ENCODE measurements around the gene TLK2. TPM values are rescaled to one million over a fixed set of nuclear protein-coding genes. Genes with fewer than 3 reads are reported as not detected.
"Not testable (repeated sequence)": the region's sequence is repeated elsewhere in the genome, so short reads cannot be mapped to it uniquely, and the experiment has no call there.

TLK2 gene
- 48.6 and 63.3 TPM in 2 replicates for total RNA-seq (2014; rRNA removed; shearing (Covaris generic); ENCODE audit: low replicate concordance)

- H3K4me1 ChIP-seq (ENCODE audit: low read length) = peaks cover 17% of the 10 kb centered on the region
Observed at GRCh38 chr17:62478424-62478879, at the start of gene TLK2. Gene TLK2, plus strand, starts transcription at chr17:62478825. Its CDS starts 2,301 bp downstream, at chr17:62481126.

DNA sequence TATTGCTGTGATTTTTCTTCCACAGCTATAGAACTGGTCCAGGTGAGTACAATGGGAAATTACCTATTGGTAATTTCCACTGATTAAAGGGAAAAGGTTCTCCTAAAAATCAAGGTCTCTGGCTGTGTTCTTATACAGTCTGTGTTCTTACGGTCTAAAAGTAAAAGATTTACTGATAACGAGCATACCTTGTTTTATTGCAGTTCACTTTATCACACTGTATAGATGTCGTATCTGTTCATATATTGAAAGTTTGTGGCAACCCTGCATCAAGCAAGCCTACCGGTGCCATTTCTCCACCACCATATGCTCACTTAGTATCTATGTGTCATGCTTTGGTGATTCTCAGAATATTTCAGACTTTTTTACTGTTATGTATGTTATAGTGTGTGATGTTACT lies 43.4 kb upstream of the TLK2 start:
- H3K4me1 ChIP-seq (ENCODE audit: low read length); H3K36me3 ChIP-seq (ENCODE audit: insufficient read depth, low read length); H3K4me2 ChIP-seq (ENCODE audit: low read depth, low read length, poor library complexity, severe bottlenecking): not testable (repeated sequence)

More at GRCh38 chr17:62478424-62478879, at the start of gene TLK2:
- Histone ChIP-seq H4K20me1 (ENCODE audit: insufficient read depth, low read depth, low read length) (0 out of 2 replicates have a peak, but pooled peaks cover 4% of the 10 kb centered on the region), H3K9me2 (replicated peaks; ENCODE audit: insufficient read depth, low read length) (no peaks in the 10 kb centered on the region), H3K36me3 (ENCODE audit: insufficient read depth, low read length) (peaks cover 6% of the 10 kb centered on the region; the same call in 1 of the 2 replicates), H3K9me3 (ENCODE audit: low read length) (no peaks in the 10 kb centered on the region), H3K27me3 (ENCODE audit: low read length) (no peaks in the 10 kb centered on the region), H2AFZ (ENCODE audit: low read length) (no peak within 1 kb of the TSS), H3K9ac (ENCODE audit: low read length) (peak within 1 kb of the TSS; percentile 91), H3K4me3 (ENCODE audit: low read length) (peak within 1 kb of the TSS; percentile 82), H3K4me2 (ENCODE audit: low read depth, low read length, poor library complexity, severe bottlenecking) (peak within 1 kb of the TSS; percentile 91), H3K79me2 (ENCODE audit: low read length) (peaks cover 55% of the 10 kb centered on the region), H3K27ac (ENCODE audit: low read length) (peak within 1 kb of the TSS; percentile 70)
- DNase-seq = peak; percentile 93

GRCh38 chr17:62441181-62441580 lies 37.4 kb upstream of the TLK2 start:
- H3K36me3 ChIP-seq (ENCODE audit: insufficient read depth, low read length); H3K27me3 ChIP-seq (ENCODE audit: low read length); H2AFZ ChIP-seq (ENCODE audit: low read length): not testable (repeated sequence)

More for the DNA sequence above, 43.4 kb upstream of the TLK2 start:
- H3K9me3 ChIP-seq (ENCODE audit: low read length); H3K27me3 ChIP-seq (ENCODE audit: low read length); H4K20me1 ChIP-seq (ENCODE audit: insufficient read depth, low read depth, low read length); H3K9me2 ChIP-seq (replicated peaks; ENCODE audit: insufficient read depth, low read length); H3K4me3 ChIP-seq (ENCODE audit: low read length); H2AFZ ChIP-seq (ENCODE audit: low read length); DNase-seq; H3K79me2 ChIP-seq (ENCODE audit: low read length); H3K9ac ChIP-seq (ENCODE audit: low read length); H3K27ac ChIP-seq (ENCODE audit: low read length): not testable (repeated sequence)

GRCh38 chr17:62444063-62444462 lies 34.6 kb upstream of the TLK2 start:
- Histone ChIP-seq H3K4me2 (ENCODE audit: low read depth, low read length, poor library complexity, severe bottlenecking) (no peak overlapping the region), H3K4me1 (ENCODE audit: low read length) (no peaks in the 10 kb centered on the region), H2AFZ (ENCODE audit: low read length) (no peak overlapping the region), H3K9me2 (replicated peaks; ENCODE audit: insufficient read depth, low read length) (no peaks in the 10 kb centered on the region), H3K9ac (ENCODE audit: low read length) (no peak overlapping the region), H3K4me3 (ENCODE audit: low read length) (no peak overlapping the region), H3K27ac (ENCODE audit: low read length) (no peak overlapping the region), H3K79me2 (ENCODE audit: low read length) (no peaks in the 10 kb centered on the region), H4K20me1 (ENCODE audit: insufficient read depth, low read depth, low read length) (no peaks in the 10 kb centered on the region), H3K27me3 (ENCODE audit: low read length) (no peaks in the 10 kb centered on the region), H3K36me3 (ENCODE audit: insufficient read depth, low read length) (no peaks in the 10 kb centered on the region), H3K9me3 (ENCODE audit: low read length) (no peaks in the 10 kb centered on the region)
- DNase-seq = peak; percentile 25

More at GRCh38 chr17:62441181-62441580, 37.4 kb upstream of the TLK2 start:
- H3K9ac ChIP-seq (ENCODE audit: low read length); H3K27ac ChIP-seq (ENCODE audit: low read length); H3K79me2 ChIP-seq (ENCODE audit: low read length); H3K9me3 ChIP-seq (ENCODE audit: low read length); H3K9me2 ChIP-seq (replicated peaks; ENCODE audit: insufficient read depth, low read length); H4K20me1 ChIP-seq (ENCODE audit: insufficient read depth, low read depth, low read length); H3K4me2 ChIP-seq (ENCODE audit: low read depth, low read length, poor library complexity, severe bottlenecking); H3K4me1 ChIP-seq (ENCODE audit: low read length); DNase-seq; H3K4me3 ChIP-seq (ENCODE audit: low read length): not testable (repeated sequence)

DNA sequence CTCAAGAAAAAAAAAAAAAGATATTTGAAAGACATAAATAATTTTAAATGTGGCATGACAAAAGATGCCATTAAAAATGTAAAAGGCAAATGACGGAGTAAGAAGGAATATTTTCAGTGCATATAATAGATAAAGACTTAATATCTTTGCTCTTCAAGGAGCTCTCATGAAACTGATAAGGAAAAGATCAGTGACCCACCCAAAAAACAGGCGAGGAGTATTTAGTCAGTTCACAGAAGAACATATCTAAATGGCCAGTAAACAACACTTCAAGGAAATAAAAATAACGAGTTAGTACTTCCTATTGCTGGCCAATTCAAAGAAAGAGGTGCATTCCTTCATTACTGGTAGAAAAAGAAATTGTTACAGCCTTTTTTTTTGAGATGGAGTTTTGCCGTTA lies 32.8 kb upstream of the TLK2 start:
- not testable (repeated sequence) for H4K20me1 ChIP-seq (ENCODE audit: insufficient read depth, low read depth, low read length); H3K36me3 ChIP-seq (ENCODE audit: insufficient read depth, low read length); H3K4me1 ChIP-seq (ENCODE audit: low read length); H3K9me3 ChIP-seq (ENCODE audit: low read length); H3K9me2 ChIP-seq (replicated peaks; ENCODE audit: insufficient read depth, low read length); H3K27ac ChIP-seq (ENCODE audit: low read length); H2AFZ ChIP-seq (ENCODE audit: low read length); H3K4me2 ChIP-seq (ENCODE audit: low read depth, low read length, poor library complexity, severe bottlenecking); H3K79me2 ChIP-seq (ENCODE audit: low read length); H3K27me3 ChIP-seq (ENCODE audit: low read length); DNase-seq; H3K4me3 ChIP-seq (ENCODE audit: low read length); H3K9ac ChIP-seq (ENCODE audit: low read length)

DNA sequence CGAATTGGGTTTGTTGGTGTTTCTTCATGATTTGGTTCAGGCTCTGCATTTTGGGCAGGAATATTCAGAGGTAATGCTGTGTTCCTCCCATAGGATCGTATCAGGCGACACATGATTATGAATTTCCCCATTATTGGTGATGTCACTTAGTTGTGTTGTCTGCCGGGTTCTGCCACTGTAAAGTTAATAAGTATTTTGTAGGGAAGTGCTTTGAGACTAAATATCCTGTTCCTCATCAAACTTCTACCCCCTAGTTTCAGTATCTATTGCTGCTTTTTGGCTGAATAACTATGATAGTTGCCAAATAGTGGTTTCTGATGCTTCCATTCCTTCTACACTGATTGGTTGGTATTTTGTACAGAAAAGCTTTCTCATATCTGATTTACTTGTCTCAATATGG lies 26.4 kb upstream of the TLK2 start:
- H3K9me3 ChIP-seq (ENCODE audit: low read length); H3K4me3 ChIP-seq (ENCODE audit: low read length); H3K27me3 ChIP-seq (ENCODE audit: low read length); H3K9me2 ChIP-seq (replicated peaks; ENCODE audit: insufficient read depth, low read length); H2AFZ ChIP-seq (ENCODE audit: low read length); H3K79me2 ChIP-seq (ENCODE audit: low read length); H3K36me3 ChIP-seq (ENCODE audit: insufficient read depth, low read length); H4K20me1 ChIP-seq (ENCODE audit: insufficient read depth, low read depth, low read length): not testable (repeated sequence)
- peak overlapping the region; percentile 99 for H3K27ac ChIP-seq (ENCODE audit: low read length)
- peak overlapping the region; percentile 61; the same call in 1 of the 2 replicates for H3K9ac ChIP-seq (ENCODE audit: low read length)
- peak; percentile 44 for DNase-seq
- H3K4me2 ChIP-seq (ENCODE audit: low read depth, low read length, poor library complexity, severe bottlenecking) = peak overlapping the region; percentile 71
- H3K4me1 ChIP-seq (ENCODE audit: low read length) = peaks cover 37% of the 10 kb centered on the region

- not testable (repeated sequence) for H4K20me1 ChIP-seq (ENCODE audit: insufficient read depth, low read depth, low read length); H3K27me3 ChIP-seq (ENCODE audit: low read length); H3K36me3 ChIP-seq (ENCODE audit: insufficient read depth, low read length); H3K9me2 ChIP-seq (replicated peaks; ENCODE audit: insufficient read depth, low read length); H3K79me2 ChIP-seq (ENCODE audit: low read length); H2AFZ ChIP-seq (ENCODE audit: low read length); H3K9me3 ChIP-seq (ENCODE audit: low read length)
- peak overlapping the region; percentile 71 for H3K4me2 ChIP-seq (ENCODE audit: low read depth, low read length, poor library complexity, severe bottlenecking)
- DNase-seq = peak; percentile 88
- H3K9ac ChIP-seq (ENCODE audit: low read length) = peak overlapping the region; percentile 61
- peak overlapping the region; percentile 99 for H3K27ac ChIP-seq (ENCODE audit: low read length)
- H3K4me1 ChIP-seq (ENCODE audit: low read length) = peaks cover 37% of the 10 kb centered on the region
- H3K4me3 ChIP-seq (ENCODE audit: low read length) = 0 out of 2 replicates have a peak overlapping the region, but pooled peaks have one; percentile 52
Observed at GRCh38 chr17:62453041-62453440, 25.6 kb upstream of the TLK2 start.

GRCh38 chr17:62453656-62454055 lies 25.0 kb upstream of the TLK2 start:
- peak overlapping the region; percentile 61 for H3K9ac ChIP-seq (ENCODE audit: low read length)
- H3K36me3 ChIP-seq (ENCODE audit: insufficient read depth, low read length); H3K27me3 ChIP-seq (ENCODE audit: low read length); H3K9me3 ChIP-seq (ENCODE audit: low read length); H3K9me2 ChIP-seq (replicated peaks; ENCODE audit: insufficient read depth, low read length); H3K79me2 ChIP-seq (ENCODE audit: low read length); H4K20me1 ChIP-seq (ENCODE audit: insufficient read depth, low read depth, low read length); H2AFZ ChIP-seq (ENCODE audit: low read length): not testable (repeated sequence)
- peak overlapping the region; percentile 99 for H3K27ac ChIP-seq (ENCODE audit: low read length)
- peaks cover 38% of the 10 kb centered on the region for H3K4me1 ChIP-seq (ENCODE audit: low read length)
- H3K4me2 ChIP-seq (ENCODE audit: low read depth, low read length, poor library complexity, severe bottlenecking) = peak overlapping the region; percentile 71
- peak overlapping the region; percentile 52 for H3K4me3 ChIP-seq (ENCODE audit: low read length)
- peak; percentile 69 for DNase-seq

DNA sequence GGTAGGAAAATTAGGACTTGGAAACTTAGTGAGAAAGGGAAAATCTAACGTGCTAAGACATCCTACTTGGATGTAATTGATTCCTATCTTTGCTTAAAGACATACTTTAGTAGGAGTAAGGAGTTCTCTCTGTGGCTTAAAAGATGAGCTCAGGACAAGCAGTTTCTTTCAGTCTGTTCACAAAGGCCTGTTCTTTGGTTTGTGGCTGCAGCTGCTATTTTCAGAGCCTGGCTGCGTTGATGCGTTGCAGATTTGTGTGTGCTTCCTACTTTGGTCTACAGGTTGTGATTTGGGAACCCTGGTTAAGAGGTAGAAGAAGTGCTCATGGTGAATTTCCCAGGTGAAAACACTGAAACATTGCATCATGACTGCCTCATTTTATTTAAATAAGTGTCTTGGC lies 24.5 kb upstream of the TLK2 start:
- H3K4me3 ChIP-seq (ENCODE audit: low read length) = peak overlapping the region; percentile 52

More for the DNA sequence above, 24.5 kb upstream of the TLK2 start:
- H4K20me1 ChIP-seq (ENCODE audit: insufficient read depth, low read depth, low read length); H3K9me3 ChIP-seq (ENCODE audit: low read length); H3K79me2 ChIP-seq (ENCODE audit: low read length); H2AFZ ChIP-seq (ENCODE audit: low read length); H3K27me3 ChIP-seq (ENCODE audit: low read length); H3K36me3 ChIP-seq (ENCODE audit: insufficient read depth, low read length); H3K9me2 ChIP-seq (replicated peaks; ENCODE audit: insufficient read depth, low read length): not testable (repeated sequence)
- Histone ChIP-seq H3K4me1 (ENCODE audit: low read length) (peaks cover 40% of the 10 kb centered on the region), H3K4me2 (ENCODE audit: low read depth, low read length, poor library complexity, severe bottlenecking) (peak overlapping the region; percentile 71), H3K27ac (ENCODE audit: low read length) (peak overlapping the region; percentile 99), H3K9ac (ENCODE audit: low read length) (peak overlapping the region; percentile 61)
- peak; percentile 79 for DNase-seq

All from Karpas-422 (cell line).